Ureter (tissue), 1 donor: ENCODE results near the gene NDUFB6. TPM values are rescaled to one million over a fixed set of nuclear protein-coding genes. Genes with fewer than 3 reads are reported as not detected.
"Not testable (repeated sequence)": the region's sequence is repeated elsewhere in the genome, so short reads cannot be mapped to it uniquely, and the experiment has no call there.

ENCODE experiments used
- DNase-seq: peaks from one replicate; pipeline ENCODE4 v3.0.0-alpha.2; 2020; ENCODE audit warnings: low spot score
- total RNA-seq: library from RNA; stranded (reverse); gene quantifications from one replicate; pipeline ENCODE4 v1.2.4, GENCODE V29; 2023
- donor health status: DM: yes; HTN: yes; CAD: no.

Gene NDUFB6
- total RNA-seq: 30.5 TPM

GRCh38 chr9:32572900-32573523 is at the start of gene NDUFB6:
Gene NDUFB6, minus strand, starts transcription at chr9:32573159. Its CDS starts 99 bp downstream, at chr9:32573060.
- DNase-seq: peak; percentile 95

- DNase-seq: no peak
Measured at GRCh38 chr9:32618261-32618660, 45.3 kb upstream of the NDUFB6 start.

DNA sequence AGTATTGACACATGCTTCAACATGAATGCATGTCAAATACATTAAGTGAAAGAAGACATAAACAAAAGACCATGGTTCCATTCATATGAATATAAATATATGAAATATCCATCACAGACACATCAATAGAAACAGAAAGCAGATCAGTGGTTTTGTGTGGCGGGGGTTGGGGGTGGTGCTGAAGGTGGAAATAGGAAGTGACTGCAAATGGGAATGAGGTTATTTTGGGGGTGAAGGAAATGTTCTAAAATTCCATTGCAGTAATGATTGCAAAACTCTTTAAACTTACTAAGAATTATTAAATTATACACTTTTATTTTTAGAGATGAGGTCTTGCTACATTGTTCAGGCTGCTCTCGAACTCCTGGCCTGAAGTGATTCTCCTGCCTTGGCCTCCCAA is 33.9 kb upstream of the NDUFB6 start:
- DNase-seq: no peak

- DNase-seq: no peak
Measured at GRCh38 chr9:32603914-32604852, 31.2 kb upstream of the NDUFB6 start.

GRCh38 chr9:32599021-32599420 is 26.1 kb upstream of the NDUFB6 start:
- DNase-seq: not testable (repeated sequence)

DNA sequence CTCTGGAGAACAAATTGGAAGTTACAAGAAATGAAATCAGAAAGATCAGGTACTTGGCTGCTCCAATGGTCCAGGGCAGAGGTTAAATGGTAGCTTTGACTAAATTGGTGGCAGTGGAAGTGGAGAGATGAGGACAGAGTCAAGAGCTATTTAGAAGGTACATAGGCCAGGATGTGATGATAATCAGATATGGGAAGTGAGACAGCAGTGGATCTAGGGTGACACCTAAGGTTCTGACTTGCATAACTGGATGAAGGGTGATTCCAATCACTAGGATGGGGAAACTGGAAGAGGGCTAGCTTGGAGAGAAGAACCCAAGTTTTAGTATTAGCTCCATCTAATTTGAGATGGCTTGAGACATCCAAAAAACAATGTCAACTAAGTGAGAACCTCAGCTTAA is 24.0 kb upstream of the NDUFB6 start:
- no peak for DNase-seq

- DNase-seq: no peak
Measured at GRCh38 chr9:32596096-32596865, 23.3 kb upstream of the NDUFB6 start.

- DNase-seq: no peak
Measured at GRCh38 chr9:32590898-32591297, 17.9 kb upstream of the NDUFB6 start.

- DNase-seq: no peak
Measured at GRCh38 chr9:32590476-32590875, 17.5 kb upstream of the NDUFB6 start.

DNA sequence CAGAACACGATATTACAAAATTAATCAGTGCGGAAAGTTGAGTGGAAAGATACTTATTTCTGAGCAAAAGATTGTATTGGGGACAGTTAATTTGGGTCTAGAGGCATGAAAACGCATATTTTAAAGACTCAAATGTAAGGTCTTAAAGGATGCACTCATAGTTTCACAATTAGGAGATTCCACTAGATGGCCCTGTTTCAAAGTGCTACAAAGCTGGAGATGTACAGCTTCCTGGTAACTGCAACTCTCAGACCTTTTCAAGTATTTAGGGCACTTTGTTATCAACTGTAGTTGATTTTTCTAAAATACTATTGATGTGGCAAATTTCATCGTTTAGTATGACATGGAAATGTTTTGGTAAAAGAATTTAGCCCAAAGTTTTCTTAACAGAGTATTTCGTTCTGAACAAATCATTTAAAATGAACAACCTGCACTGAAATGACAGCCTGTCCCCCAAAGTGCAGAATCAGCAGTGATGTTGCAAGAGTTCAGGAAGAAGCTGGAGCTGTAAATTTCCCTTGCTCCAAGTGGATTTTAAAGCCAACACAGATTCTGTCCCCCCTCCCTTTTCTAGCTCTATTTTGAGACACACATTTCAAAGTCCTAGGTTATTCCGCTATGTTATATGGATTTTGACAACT is 16.2 kb upstream of the NDUFB6 start:
- no peak for DNase-seq

DNA sequence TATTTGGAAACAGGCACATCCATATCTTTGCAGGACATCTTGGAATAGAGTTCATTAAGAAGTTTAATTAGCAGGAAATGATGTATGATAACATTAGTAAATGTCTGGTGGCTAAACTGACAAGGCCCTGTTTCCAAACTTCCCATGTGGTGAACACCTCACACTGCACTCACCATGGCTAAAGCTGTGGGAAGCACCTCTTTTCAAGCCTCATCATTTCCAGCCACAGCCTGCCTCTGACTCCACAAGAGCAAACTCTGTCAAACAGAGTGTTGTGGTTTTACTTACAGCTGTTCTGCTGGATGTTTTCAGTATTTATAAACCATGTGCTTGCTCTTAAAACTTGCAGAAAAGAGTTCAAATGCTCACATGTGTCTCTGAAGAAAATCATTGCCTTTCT is 14.9 kb upstream of the NDUFB6 start:
- no peak for DNase-seq

- DNase-seq: no peak
Measured at GRCh38 chr9:32584784-32585183, 11.8 kb upstream of the NDUFB6 start.

GRCh38 chr9:32581512-32582143 is 8.7 kb upstream of the NDUFB6 start:
- no peak for DNase-seq

- no peak for DNase-seq
Measured at GRCh38 chr9:32580631-32581300, 7.8 kb upstream of the NDUFB6 start.

GRCh38 chr9:32579706-32580331 is 6.9 kb upstream of the NDUFB6 start:
- DNase-seq: peak; percentile 73

DNA sequence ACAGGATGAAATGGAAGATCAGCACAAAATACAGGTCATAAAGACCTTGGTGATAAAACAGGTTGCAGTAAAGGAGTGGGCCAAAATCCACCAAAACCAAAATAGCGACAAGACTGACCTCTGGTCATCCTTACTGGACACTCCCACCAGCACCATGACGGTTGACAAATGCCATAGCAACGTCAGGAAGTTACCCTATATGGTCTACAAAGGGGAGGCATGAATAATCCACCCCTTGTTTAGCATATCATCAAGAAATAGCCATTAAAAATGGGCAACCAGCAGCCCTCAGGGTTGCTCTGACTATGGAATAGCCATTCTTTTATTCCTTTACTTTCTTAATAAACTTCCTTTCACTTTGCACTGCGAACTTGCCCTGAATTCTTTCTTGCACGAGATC is 6.0 kb upstream of the NDUFB6 start:
- no peak for DNase-seq

GRCh38 chr9:32577316-32577715 is 4.4 kb upstream of the NDUFB6 start:
- DNase-seq: no peak

DNA sequence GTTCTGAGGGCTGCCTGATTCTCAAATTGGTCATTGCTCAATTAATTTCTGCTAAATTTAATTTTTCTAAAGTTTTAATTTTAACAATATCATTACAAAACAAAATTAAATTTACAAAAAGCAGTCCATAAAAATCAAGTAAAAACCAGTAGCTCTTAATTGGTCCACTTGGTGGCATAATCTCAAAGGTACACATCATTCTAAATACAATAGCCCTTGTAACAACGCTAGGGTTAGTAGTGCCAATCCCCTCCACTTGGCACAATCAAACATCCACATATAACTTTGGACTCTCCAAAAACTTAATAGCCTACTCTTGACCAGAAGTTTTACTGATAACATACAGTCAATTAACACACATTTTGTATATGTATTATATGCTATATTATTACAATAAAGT is 1.9 kb upstream of the NDUFB6 start:
- no peak for DNase-seq

DNA sequence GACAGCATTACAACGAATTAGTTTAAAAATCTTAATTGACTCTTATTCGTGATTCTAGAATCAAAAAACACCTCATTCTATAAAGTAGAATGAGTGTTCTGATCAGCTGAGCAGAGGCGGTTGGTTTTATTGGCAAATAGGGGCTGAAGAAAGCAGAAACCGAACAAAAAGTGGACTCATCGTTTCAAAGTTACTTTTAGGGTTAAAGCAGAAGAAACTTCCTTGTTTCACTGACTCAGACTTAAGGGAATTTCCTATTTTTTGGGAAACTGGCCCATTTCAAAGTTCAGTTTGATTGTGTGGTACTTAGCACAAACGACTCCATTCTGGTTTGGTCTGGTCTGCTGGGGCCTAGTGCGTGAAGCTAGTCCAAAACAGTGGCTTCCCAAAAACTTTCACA is 862 bp upstream of the NDUFB6 start:
- no peak for DNase-seq
